T-cell (primary cell): Measurements from ENCODE around the gene TEKTIP1. TPM values are rescaled to one million over a fixed set of nuclear protein-coding genes. Genes with fewer than 3 reads are reported as not detected.

Experiments
- ATAC-seq, 4 experiments: fragments of 200-7000 bp in 3 of 4; fragments of 150-1000 bp in 1 of 4; cut with Tn5 transposase; replicated peaks in 1 of 4; 1 replicate in 3 of 4; 2 replicates in 1 of 4; pipeline ENCODE4 v1.10.0; 2021; ENCODE audit warnings: moderate library complexity in 3 of 4, mild to moderate bottlenecking in 2 of 4, moderate number of reproducible peaks in 1 of 4
- CTCF ChIA-PET, 2 donors: fragments of 300-600 bp; sonication (Branson Sonifier 250); formaldehyde crosslinking; loops; one replicate each; lab custom pipeline; 2022; ENCODE audit warnings: antibody characterized with exemption in 2 of 2; lab: Charles Lee
- POLR2A ChIA-PET, 2 donors: fragments of 300-600 bp; sonication (Branson Sonifier 250); formaldehyde crosslinking; loops; one replicate each; lab custom pipeline; 2022; ENCODE audit warnings: antibody characterized with exemption in 2 of 2; lab: Charles Lee
- DNase-seq, 35 experiments: peaks; one replicate each; pipeline versions ENCODE4 v3.0.0 to v3.0.0-alpha.2; 2013 to 2023
- H3K27ac ChIP-seq: one replicate; pipeline ENCODE4 v1.5.1; 2013; ENCODE audit warnings: low read length
- H3K27me3 ChIP-seq, 2 experiments: replicated peaks in 1 of 2; 1 replicate in 1 of 2; 2 replicates in 1 of 2; pipeline versions ENCODE4 v1.6.1 to v1.7.0; 2013; ENCODE audit warnings: low read length in 1 of 2, mixed read lengths in 1 of 2; ENCODE audit not compliant: control insufficient read depth in 2 of 2, insufficient read depth in 2 of 2; ENCODE audit errors: extremely low read depth in 1 of 2
- H3K36me3 ChIP-seq, 2 donors: 1 replicate in 1 of 2; 2 replicates in 1 of 2; pipeline versions ENCODE4 v1.6.1 to v1.7.0; 2013; ENCODE audit warnings: low read length in 1 of 2; ENCODE audit not compliant: control insufficient read depth in 2 of 2, insufficient read depth in 1 of 2; ENCODE audit errors: extremely low read depth in 1 of 2
- H3K4me1 ChIP-seq, 2 experiments: 1 replicate in 1 of 2; 2 replicates in 1 of 2; pipeline versions ENCODE4 v1.6.1 to v1.7.0; 2013; ENCODE audit warnings: low read length in 2 of 2, mixed read lengths in 1 of 2; ENCODE audit not compliant: insufficient read depth in 2 of 2, control insufficient read depth in 1 of 2; ENCODE audit errors: extremely low read depth in 1 of 2
- H3K4me3 ChIP-seq, 2 donors: 1 replicate in 1 of 2; 2 replicates in 1 of 2; pipeline versions ENCODE4 v1.5.1 to v1.7.0; 2013; ENCODE audit warnings: mild to moderate bottlenecking in 2 of 2, low read length in 1 of 2, moderate library complexity in 1 of 2; ENCODE audit not compliant: control insufficient read depth in 1 of 2; ENCODE audit errors: extremely low read depth in 1 of 2
- H3K9me3 ChIP-seq: 2 replicates; pipeline ENCODE4 v1.7.0; 2013
- H3K27ac Mint-ChIP-seq, 2 donors: one replicate each; pipeline ENCODE4 v1.8.0; 2020 to 2021; ENCODE audit warnings: mild to moderate bottlenecking in 2 of 2, mixed read lengths in 2 of 2
- H3K27me3 Mint-ChIP-seq, 2 donors: one replicate each; pipeline ENCODE4 v1.8.0; 2021 to 2022; ENCODE audit warnings: mixed read lengths in 2 of 2
- H3K36me3 Mint-ChIP-seq: one replicate; pipeline ENCODE4 v1.8.0; 2021; ENCODE audit warnings: mixed read lengths
- H3K4me1 Mint-ChIP-seq, 3 donors: one replicate each; pipeline ENCODE4 v1.8.0; 2020 to 2022; ENCODE audit warnings: mixed read lengths in 3 of 3, mild to moderate bottlenecking in 1 of 3
- H3K4me3 Mint-ChIP-seq, 3 donors: one replicate each; pipeline ENCODE4 v1.8.0; 2020 to 2022; ENCODE audit warnings: mild to moderate bottlenecking in 3 of 3, mixed read lengths in 3 of 3, moderate library complexity in 3 of 3
- H3K9me3 Mint-ChIP-seq, 3 donors: one replicate each; pipeline ENCODE4 v1.8.0; 2020 to 2022; ENCODE audit warnings: mixed read lengths in 3 of 3
- WGBS: methylation state at CpG from one replicate; pipeline ENCODE4 v1.1.5; 2013; ENCODE audit warnings: missing lambda C conversion rate; ENCODE audit not compliant: insufficient coverage; 5-methylcytosine and 5-hydroxymethylcytosine counted together
- total RNA-seq, 35 experiments: library from RNA in 6 of 35; stranded (reverse) in 6 of 35; fragments of 120-200 nt in 1 of 35; gene quantifications; one replicate each; pipeline versions ENCODE4 v1.2.1 to v1.2.4 and lab custom pipeline; 2013 to 2026

Gene TEKTIP1
- total RNA-seq, 5 donors from 2014 or later (not counting 1 experiment from before 2014, with no cell fraction given), result 7.7 to 12.4 (median 10.3) TPM

DNA sequence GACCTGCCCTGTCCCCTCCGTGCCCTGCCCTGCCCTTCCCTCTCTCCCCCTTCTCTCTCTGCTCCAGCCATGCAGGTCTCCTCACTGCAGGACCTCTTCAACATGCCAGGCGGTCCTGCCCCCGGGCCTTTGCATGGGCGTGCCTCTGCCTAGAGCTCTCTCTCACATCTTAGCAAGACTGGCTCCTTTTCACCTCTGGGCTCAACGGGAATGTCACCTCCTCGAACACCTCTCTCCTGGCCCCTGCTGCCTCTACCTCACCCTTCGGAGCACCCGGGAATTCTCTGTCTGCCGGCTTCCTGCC is 12.8 kb downstream of the TEKTIP1 start:
- ChIA-PET POLR2A (interaction anchor here in 1 of 2 donors (0.7 kb wide), 1 partner anchor 13 kb away, joined by 6 read pairs; no protein-coding TSS in a partner anchor), CTCF (no interaction called here)
- Histone ChIP-seq H3K4me1 (peaks cover 7 to 61% of the 10 kb centered on the region in 2 experiments), H3K27me3 (no peaks in the 10 kb centered on the region), H3K9me3 (no peaks in the 10 kb centered on the region), H3K36me3 (peaks cover 11 to 28% of the 10 kb centered on the region in 2 donors), H3K4me3 (no peak overlapping the region), H3K27ac (no peak overlapping the region)
- H3K27me3 Mint-ChIP-seq, result no peaks in the 10 kb centered on the region
- no peaks in the 10 kb centered on the region for H3K36me3 Mint-ChIP-seq
- H3K27ac Mint-ChIP-seq, result peak overlapping the region in 1 of 2 donors; percentile 72
- no peaks in the 10 kb centered on the region for H3K9me3 Mint-ChIP-seq
- H3K4me1 Mint-ChIP-seq, result peaks cover 40 to 44% (median 42%) of the 10 kb centered on the region in 3 donors
- DNase-seq (no peak), ATAC-seq (no peak)
- 93% methylated on average over 8 of the region's 9 CpGs for WGBS
- H3K4me3 Mint-ChIP-seq, result no peak overlapping the region

DNA sequence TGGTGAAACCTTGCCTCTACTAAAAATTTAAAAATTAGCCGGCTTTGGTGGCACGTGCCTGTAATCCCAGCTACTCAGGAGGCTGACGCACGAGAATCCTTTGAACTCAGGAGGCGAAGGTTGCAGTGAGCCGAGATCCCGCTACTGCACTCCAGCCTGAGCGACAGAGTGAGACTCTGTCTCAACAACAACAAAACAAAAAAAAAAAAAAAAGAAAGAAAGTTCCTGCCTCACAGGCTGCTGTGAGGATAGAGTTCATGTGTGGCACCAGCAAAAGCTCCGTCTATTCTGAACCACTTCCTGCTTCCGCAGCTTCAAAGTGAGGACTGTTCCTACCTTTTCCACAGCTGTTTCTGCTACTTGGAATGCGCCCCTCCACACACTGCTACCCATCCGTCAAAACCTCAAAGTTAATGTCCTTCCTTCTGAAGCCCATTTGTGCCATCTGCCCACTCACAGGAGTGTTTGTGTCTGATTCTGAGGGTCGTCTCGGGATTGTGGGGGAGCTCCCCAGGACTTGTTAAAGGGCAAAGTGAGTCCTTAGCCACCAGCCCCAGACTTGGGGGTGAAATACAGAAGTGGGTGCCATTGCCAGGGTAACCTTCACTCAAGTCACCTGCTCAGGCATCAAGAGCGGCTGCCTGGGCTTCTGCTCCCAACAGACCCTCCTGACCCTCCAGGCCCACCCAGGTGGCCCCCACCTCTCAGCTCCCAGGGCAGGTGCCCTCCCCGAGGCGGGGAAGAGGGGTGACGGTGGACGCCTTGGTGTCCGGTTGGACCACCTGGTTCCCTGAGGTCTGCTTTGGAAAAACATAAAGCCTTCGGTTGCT is 15.5 kb downstream of the TEKTIP1 start:
- DNase-seq (peak; percentile 31 to 80 (median 50)), ATAC-seq (peak; percentile 10 to 58 (median 30))
- no peaks in the 10 kb centered on the region for H3K27me3 Mint-ChIP-seq
- H3K9me3 ChIP-seq, result no peaks in the 10 kb centered on the region
- H3K36me3 ChIP-seq, result peaks cover 4 to 6% of the 10 kb centered on the region in 2 donors
- H3K4me3 ChIP-seq, result peak overlapping the region; percentile 37 to 65
- 48% methylated on average over 13 of the region's 21 CpGs for WGBS
- POLR2A ChIA-PET, result interaction anchor here in 1 of 2 donors (0.5 kb wide), 1 partner anchor 1437 kb away, joined by 3 read pairs; no protein-coding TSS in a partner anchor
- peaks cover 45 to 50% (median 50%) of the 10 kb centered on the region in 3 donors for H3K4me1 Mint-ChIP-seq
- no peaks in the 10 kb centered on the region for H3K36me3 Mint-ChIP-seq
- no peaks in the 10 kb centered on the region for H3K27me3 ChIP-seq
- CTCF ChIA-PET, result interaction anchor here (0.5 to 1.2 kb wide), 5 partner anchors 31 to 1278 kb away, joined by 3 read pairs; partner anchors contain the start of gene GIPC3 (in 1 of the 2)
- peak overlapping the region; percentile 89 to 99 (median 98) for H3K4me3 Mint-ChIP-seq
- no peaks in the 10 kb centered on the region for H3K9me3 Mint-ChIP-seq
- H3K4me1 ChIP-seq, result peaks cover 7 to 69% of the 10 kb centered on the region in 2 experiments
- H3K27ac Mint-ChIP-seq, result peak overlapping the region; percentile 97 to 98
- H3K27ac ChIP-seq, result peak overlapping the region; percentile 63

DNA sequence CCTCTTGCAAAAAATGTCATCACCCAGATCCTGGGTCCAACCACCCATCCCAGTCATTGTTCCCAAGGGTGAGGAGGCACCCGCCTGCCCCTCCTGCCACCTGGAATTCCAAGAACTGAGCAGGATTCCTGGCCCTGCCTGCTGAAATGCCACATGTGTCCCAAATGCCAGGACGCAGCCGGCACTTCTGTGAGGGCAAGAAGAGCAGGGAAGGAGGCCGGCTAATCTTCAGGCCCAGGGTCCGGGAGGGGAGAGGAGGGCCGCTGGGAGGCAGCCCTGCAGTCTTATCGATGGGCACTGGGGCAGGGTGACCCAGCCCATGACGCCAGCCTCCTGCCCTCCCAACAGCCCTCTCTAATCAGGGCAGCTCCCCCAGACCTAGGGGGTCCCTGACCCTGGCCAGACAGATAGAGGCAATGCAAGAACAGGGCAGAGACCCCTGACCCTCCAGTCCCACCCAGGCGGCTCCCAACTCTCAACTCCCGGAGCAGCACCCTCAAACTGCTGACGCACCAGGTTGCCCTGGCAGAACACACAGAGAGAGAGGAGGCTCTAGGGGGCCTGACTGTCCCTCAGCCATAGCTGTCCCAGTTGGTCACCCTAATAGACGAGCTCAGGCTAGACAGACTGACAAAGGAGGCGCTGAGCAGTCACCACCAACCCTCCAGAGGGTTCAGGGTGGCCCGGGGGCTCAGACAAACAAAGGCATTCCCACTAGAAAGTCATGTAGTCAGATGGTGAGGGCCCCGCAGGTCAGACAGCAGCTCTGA is 16.9 kb downstream of the TEKTIP1 start:
- 55% methylated on average over 5 of the region's 15 CpGs for WGBS

DNA sequence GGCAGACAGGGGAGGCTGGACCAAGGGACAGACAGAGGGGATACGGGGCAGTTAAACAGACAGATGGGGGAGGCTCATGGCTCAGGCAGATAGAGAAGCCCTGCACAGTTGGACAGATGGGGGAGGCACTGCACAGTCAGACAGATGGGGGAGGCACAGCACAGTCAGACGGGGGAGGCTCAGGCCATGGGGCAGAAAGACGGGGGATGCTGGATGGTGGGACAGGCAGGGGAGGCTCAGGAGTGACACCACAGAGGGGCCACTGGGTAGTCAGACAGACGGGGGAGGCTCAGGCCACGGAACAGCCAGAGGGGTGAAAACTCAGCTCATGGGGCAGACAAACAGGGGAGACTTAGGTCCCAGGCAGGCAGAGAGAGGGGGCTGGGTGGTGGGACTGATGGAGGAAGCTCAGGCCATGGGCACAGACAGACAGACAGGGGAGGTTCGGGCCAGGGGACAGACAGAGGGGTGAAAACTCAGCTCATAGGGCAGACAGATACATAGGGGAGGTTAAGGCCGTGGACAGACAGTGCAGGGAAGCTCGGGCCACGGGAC is 17.5 kb downstream of the TEKTIP1 start:
- Mint-ChIP-seq H3K9me3 (no peaks in the 10 kb centered on the region), H3K36me3 (no peaks in the 10 kb centered on the region), H3K4me3 (peak overlapping the region; percentile 89 to 99 (median 98)), H3K27ac (peak overlapping the region; percentile 91 to 97), H3K4me1 (peaks cover 41 to 49% (median 46%) of the 10 kb centered on the region in 3 donors), H3K27me3 (no peaks in the 10 kb centered on the region)
- Histone ChIP-seq H3K27me3 (no peaks in the 10 kb centered on the region), H3K4me1 (peaks cover 7 to 63% of the 10 kb centered on the region in 2 experiments), H3K27ac (peak overlapping the region; percentile 47), H3K9me3 (no peaks in the 10 kb centered on the region), H3K4me3 (peak overlapping the region; percentile 68 to 78), H3K36me3 (no peaks in the 10 kb centered on the region)
- 13% methylated on average over 9 of the region's 9 CpGs for WGBS
- POLR2A ChIA-PET, result interaction anchor here in 1 of 2 donors (1.1 kb wide), 1 partner anchor 12 kb away, joined by 3 read pairs; no protein-coding TSS in a partner anchor
- CTCF ChIA-PET, result interaction anchor here (0.6 to 1.1 kb wide), 5 partner anchors 11 to 1235 kb away, joined by 3 to 5 read pairs (median 4); partner anchors contain the start of gene FEM1A (in 1 of the 2)
- ATAC-seq (no peak), DNase-seq (no peak)

More for the DNA sequence above, 16.9 kb downstream of the TEKTIP1 start:
- peaks cover 7 to 69% of the 10 kb centered on the region in 2 experiments for H3K4me1 ChIP-seq
- peak overlapping the region; percentile 89 to 99 (median 98) for H3K4me3 Mint-ChIP-seq
- ChIA-PET CTCF (interaction anchor here (0.6 to 1.1 kb wide), 3 partner anchors 11 to 33 kb away, joined by 3 to 5 read pairs (median 4); no protein-coding TSS in a partner anchor), POLR2A (interaction anchor here in 1 of 2 donors (1.1 kb wide), 1 partner anchor 11 kb away, joined by 3 read pairs; no protein-coding TSS in a partner anchor)
- peak overlapping the region; percentile 97 for H3K27ac Mint-ChIP-seq
- peak overlapping the region; percentile 68 to 78 for H3K4me3 ChIP-seq
- H3K9me3 ChIP-seq, result no peaks in the 10 kb centered on the region
- H3K4me1 Mint-ChIP-seq, result peaks cover 43 to 50% (median 49%) of the 10 kb centered on the region in 3 donors
- no peaks in the 10 kb centered on the region for H3K27me3 Mint-ChIP-seq
- DNase-seq (no peak), ATAC-seq (no peak)
- peaks cover 2% of the 10 kb centered on the region in 2 donors for H3K36me3 ChIP-seq
- H3K36me3 Mint-ChIP-seq, result no peaks in the 10 kb centered on the region
- no peaks in the 10 kb centered on the region for H3K27me3 ChIP-seq
- no peaks in the 10 kb centered on the region for H3K9me3 Mint-ChIP-seq
- H3K27ac ChIP-seq, result peak overlapping the region; percentile 47

DNA sequence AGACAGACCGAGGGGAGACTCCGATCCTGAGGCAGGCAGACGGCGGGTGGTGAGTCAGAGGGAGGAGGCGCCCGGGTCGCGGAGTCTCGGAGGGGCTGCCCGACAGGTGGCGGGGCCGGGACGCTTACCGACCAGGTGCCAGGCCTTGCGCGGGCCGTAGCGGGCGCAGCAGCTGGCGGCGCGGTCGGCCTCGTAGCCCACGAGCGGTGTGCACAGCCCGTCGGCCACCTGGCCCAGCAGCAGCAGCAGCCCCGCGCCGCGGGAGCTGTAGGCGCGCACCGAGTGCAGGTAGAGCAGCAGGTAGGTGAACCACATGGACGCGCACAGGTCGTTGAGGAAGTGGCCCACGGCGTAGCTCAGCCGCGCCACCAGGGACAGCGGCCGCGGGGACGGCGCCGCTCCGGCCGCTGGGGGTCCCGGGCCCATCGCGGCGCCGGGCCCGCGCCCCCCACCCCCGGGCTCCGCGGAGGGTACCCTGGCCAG is 18.0 kb downstream of the TEKTIP1 start:
- no peaks in the 10 kb centered on the region for H3K27me3 ChIP-seq
- Mint-ChIP-seq H3K27me3 (no peaks in the 10 kb centered on the region), H3K4me1 (peaks cover 38 to 44% (median 42%) of the 10 kb centered on the region in 3 donors), H3K9me3 (no peaks in the 10 kb centered on the region), H3K36me3 (no peaks in the 10 kb centered on the region), H3K27ac (peak overlapping the region; percentile 91 to 97), H3K4me3 (peak overlapping the region; percentile 89 to 99 (median 98))
- 0% methylated on average over 60 of the region's 60 CpGs for WGBS
- peak overlapping the region; percentile 47 for H3K27ac ChIP-seq
- no peaks in the 10 kb centered on the region for H3K9me3 ChIP-seq
- peak overlapping the region; percentile 68 to 78 for H3K4me3 ChIP-seq
- ATAC-seq, result peak; percentile 28 to 44 (median 32)
- peak in 29 of 35 experiments; percentile 23 to 74 (median 43) for DNase-seq
- no peaks in the 10 kb centered on the region for H3K36me3 ChIP-seq
- CTCF ChIA-PET, result interaction anchor here (0.6 to 1.1 kb wide), 4 partner anchors 12 to 1234 kb away, joined by 4 to 5 read pairs (median 4); partner anchors contain the start of gene FEM1A (in 1 of the 2)
- POLR2A ChIA-PET, result interaction anchor here in 1 of 2 donors (1.1 kb wide), 1 partner anchor 12 kb away, joined by 3 read pairs; no protein-coding TSS in a partner anchor
- H3K4me1 ChIP-seq, result peaks cover 7 to 58% of the 10 kb centered on the region in 2 experiments
